C4-2B (cell line): Measurements from ENCODE around the gene CRTC3.
A peak's percentile ranks its signal among the peaks of the same experiment; 100 is the strongest.

Experiments
- H3K27ac ChIP-seq: fragments of 450-650 bp; 2 replicates; pipeline ENCODE4 v1.5.1; 2017
- CTCF ChIP-seq: fragments of 450-650 bp; conservative IDR thresholded peaks from 2 replicates; pipeline ENCODE4 v1.5.1; 2017; ENCODE audit warnings: mild to moderate bottlenecking
- ZFX ChIP-seq: fragments of 450-650 bp; IDR thresholded peaks from 2 replicates; pipeline ENCODE4 v1.6.1; 2017

Gene CRTC3

GRCh38 chr15:90593499-90594158, 63.9 kb downstream of the CRTC3 start:
- TF ChIP-seq CTCF (no peak), ZFX (no peak)
- H3K27ac ChIP-seq: peak overlapping the region; percentile 44; the same call in 1 of the 2 replicates

GRCh38 chr15:90594301-90594738, 64.6 kb downstream of the CRTC3 start:
- H3K27ac ChIP-seq: peak overlapping the region; percentile 61
- TF ChIP-seq CTCF: no peak
- no peak for TF ChIP-seq ZFX

- TF ChIP-seq ZFX (no peak), CTCF (no peak)
- H3K27ac ChIP-seq: no peak overlapping the region
Measured at GRCh38 chr15:90595763-90596155, 66.0 kb downstream of the CRTC3 start.

- no peak overlapping the region for H3K27ac ChIP-seq
- no peak for TF ChIP-seq CTCF
- no peak for TF ChIP-seq ZFX
Measured at GRCh38 chr15:90596943-90597342, 67.2 kb downstream of the CRTC3 start.

GRCh38 chr15:90597577-90597976, 67.9 kb downstream of the CRTC3 start:
- TF ChIP-seq CTCF (no peak), ZFX (no peak)
- no peak overlapping the region for H3K27ac ChIP-seq

- TF ChIP-seq ZFX (no peak), CTCF (no peak)
- H3K27ac ChIP-seq: no peak overlapping the region
Measured at GRCh38 chr15:90598031-90598577, 68.4 kb downstream of the CRTC3 start.

GRCh38 chr15:90598679-90599078, 69.0 kb downstream of the CRTC3 start:
- H3K27ac ChIP-seq: no peak overlapping the region
- TF ChIP-seq ZFX: no peak
- TF ChIP-seq CTCF: no peak
